HG02970 (cell line): Measurements from ENCODE around the gene DYRK1A.

Experiments
- ATAC-seq: cut with Tn5 transposase; IDR thresholded peaks from one replicate; pipeline ENCODE4 v1.9.1; 2021; ENCODE audit warnings: mild to moderate bottlenecking, moderate library complexity, moderate number of reproducible peaks; ENCODE audit not compliant: unreplicated experiment, low FRiP score

Gene DYRK1A

DNA sequence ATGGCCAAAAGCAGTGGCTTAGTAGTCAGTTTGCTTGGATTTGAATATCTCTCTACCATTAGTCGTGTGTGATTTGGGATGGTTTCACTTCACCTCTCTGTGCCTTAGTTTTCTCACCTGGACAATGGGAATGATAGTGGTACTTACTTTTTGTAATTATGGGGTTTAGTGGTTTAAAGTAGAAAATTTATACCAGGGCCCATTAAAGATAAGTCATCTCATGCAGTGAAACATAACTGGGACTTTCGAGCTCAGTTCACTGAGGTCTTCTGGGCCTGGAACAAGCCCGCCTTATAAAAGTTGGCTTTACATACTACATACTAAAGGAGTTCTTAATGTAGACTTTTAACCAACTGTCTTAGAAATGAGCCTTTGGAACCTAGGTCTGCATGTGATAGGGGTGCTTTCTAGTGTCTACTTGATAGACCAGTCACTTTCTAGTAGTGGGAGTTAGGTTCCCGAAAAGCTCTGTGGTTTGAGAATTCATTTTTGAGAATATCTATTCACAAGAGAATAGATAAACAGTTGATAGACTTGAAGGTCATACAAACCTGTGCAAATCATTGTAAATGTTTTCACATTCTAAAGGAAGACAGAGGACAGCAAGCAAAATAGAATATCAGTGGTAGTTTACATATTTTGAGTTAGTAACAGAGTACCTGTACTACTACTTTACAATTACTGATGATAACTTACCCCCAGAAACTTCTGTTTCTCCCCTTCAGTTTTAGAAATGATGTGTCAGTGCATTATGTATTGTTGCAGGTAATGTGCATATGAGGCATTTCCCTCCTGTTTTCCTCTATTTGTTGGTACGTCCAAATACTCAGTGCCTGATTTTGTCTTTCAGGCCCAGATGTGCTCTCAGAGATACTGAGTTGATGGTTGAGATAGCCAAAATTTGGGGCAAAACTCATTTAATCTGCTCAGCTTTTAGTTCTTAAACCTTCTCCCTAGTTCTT, 48.0 kb downstream of the DYRK1A start:
- no peak for ATAC-seq

DNA sequence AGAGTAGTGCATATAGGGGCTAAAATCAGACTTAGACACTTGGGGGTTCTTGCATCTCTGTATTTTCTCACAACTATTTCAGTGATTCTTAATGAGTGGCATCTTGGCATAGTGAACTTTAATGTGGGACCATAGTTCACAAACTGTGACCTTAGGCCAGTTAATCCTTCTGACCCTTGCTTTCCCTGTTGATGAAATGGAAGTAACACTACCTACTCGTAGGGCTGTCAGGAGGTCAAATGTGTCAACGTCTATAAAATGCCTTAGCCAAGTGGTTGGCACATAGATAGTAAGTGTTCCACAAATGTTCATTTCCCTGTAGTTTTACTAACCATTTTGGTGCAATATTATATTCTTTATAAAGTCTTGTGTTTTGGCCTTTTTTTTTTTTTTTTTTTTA, 49.4 kb downstream of the DYRK1A start:
- ATAC-seq, result no peak

DNA sequence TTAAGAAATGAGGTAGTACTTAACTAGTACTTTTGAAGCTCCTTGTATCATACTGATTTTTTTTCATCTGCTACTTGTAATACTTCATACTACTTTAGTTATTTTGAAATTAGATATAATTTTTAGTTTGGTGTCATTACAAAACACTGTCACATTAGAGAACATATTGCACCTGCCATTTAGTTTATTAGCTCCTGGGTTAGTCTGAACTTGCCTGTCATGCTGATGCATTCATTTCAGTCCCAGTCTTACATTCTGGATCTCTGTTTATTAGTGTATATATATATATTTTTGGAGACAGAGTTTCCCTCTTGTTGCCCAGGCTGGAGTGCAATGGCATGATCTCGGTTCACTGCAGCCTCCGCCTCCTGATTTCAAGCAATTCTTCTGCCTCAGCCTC, 50.3 kb downstream of the DYRK1A start:
- no peak for ATAC-seq

DNA sequence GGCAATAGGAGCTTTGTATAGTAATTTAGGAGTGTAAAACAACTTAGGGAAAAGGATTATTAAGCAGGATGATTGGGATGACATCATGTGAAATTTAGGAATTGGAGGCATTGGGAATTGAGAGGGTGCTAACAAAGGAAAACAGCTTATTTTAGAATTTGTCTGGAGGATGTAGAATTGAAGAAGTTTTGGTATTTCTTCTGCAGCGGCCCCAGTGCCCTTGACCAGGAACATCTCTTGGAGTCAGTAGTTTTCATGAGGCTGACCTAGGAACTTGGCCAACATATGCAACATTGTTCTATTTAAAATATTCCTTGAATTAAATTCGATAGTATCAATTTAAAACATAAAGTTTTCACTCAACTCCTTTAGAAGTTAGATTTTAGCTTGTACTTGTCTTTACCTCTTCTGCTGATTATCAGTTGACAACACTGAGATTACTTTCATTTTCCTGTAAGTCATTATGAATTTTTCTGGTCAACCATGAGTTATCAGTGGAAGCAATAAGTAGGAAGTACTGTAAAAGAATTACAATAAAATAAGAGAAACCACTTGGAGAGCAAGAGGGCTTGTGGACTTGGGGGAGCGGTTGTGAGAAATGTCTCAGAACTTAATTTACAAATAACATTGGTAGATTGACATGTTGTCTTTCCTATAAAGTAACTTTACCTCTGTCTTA, 52.8 kb downstream of the DYRK1A start:
- ATAC-seq, result no peak

DNA sequence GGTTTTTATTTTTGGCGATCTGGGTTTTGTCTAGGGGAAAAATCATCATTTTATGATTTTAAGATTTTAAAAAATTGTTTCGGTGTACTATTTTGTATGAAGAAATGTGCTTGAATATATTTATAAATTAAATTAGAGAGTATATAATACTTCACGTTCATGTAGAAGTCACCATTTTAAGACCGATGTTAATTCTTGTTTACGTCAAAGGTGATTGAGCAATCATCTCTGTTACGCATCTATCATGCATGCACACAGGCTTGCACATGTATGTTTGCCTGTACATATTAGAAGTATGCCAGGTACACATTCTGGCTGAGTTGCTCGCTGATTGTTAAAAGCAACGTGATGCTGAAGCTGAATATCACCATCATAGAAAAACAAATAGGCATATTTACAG, 54.7 kb downstream of the DYRK1A start:
- no peak for ATAC-seq

DNA sequence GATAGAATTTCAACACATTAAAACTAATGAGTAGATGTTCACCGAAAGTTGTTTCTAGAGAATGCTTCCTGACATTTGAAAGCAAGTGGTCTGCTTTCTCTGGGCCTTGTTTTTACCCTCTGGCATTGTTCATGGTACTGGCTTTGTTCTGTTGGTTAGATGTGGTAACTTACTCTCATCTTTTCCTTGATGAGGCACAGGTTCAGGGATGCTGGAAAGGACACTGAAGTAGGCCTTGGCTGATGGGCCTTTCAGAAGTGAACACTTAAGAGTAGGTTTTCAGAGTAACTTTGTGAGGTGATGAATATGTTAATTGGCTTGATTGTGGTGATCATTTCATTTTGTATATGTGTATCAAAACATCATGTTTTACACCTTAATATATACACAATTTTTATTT, 55.8 kb downstream of the DYRK1A start:
- ATAC-seq, result no peak

DNA sequence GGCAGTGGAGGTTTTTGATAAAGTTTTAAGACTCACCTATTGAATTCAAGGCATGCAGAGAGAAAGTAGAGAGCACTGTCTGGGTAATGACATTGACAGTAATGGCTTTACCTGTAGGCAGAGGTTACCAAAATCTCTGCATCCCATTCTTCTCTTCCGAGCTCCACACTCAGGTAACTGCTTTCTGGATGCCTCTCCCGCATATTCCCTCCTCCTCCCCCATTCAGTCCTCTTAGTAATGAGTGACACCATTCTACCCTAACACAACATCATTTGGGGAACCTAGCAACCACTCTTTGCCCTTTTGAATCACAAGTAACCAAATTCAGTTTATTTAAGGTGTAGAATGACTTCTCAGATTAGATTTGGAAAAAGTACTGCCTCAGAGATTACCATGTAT, 56.5 kb downstream of the DYRK1A start:
- ATAC-seq, result no peak

DNA sequence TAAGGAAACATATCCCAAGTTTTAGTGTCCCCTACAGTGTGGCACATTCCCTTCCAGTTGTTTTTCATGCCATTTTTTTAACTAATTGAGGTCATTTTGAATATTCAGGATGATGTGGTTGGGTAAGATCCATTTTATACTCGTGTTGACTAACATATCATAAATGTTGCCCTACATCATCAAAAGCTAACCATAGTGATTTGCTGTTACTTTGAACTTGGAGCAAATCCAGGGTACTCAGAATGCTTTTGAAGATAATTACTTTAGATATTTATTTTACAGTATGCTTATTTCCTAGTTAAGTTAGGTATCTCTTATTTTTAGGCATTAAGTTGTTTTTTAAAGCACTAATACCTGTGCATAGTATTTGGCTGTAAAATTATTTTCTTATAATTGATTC, 57.8 kb downstream of the DYRK1A start:
- no peak for ATAC-seq

DNA sequence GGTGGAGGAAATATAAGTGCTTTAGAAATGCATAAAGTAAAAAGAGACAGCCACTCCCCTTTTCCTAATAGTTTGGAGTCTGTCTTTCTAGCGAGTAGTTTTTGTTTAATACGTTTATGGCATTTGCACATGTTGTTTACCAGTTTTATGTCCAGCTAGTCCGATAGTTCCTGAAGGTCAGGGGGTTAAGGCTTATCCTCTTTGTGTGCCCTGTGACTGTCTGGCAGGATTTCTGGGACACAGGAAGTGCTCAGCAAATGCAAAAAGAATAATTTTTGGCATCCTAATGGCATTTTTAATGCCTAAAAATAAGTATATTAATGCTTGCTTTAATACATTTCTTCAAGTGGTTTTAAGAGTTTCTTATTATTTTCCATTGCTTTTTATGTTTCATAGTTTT, 58.4 kb downstream of the DYRK1A start:
- no peak for ATAC-seq

DNA sequence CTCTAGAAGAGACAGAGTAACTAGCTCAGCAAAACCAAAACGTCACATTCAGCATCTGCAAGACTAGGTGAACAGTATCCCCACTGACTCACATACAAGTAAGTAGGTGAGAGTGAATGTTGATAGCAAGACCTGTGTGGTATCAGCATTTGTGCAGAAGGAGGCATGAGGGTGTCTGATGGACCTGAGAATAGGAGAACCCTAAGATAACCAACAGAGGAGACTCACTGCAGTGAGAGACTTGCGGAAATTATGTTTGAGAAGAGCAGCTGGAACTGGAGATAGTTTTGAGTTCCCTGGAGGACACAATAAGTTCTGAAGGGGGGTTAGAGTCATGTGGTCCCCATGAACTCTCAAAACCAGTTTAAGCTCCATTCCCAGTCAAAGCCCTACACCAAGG, 59.1 kb downstream of the DYRK1A start:
- ATAC-seq, result no peak

DNA sequence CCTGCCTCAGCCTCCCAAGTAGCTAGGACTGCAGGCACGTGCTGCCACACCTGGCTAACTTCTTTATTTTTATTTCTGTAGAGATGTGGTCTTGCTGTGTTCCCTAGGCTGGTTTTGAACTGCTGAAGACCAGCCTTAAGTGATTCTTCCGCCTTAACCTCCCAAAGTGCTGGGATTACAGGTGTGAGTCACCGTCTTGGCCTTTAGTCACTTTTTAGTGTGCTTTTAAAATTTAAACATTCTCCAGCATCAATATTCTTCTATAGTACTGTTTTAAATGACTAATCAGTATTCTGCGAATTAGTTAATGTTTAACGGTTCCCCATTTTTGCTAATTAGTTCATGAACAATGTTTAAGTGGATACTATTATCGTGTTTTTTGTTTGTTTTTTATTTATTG, 60.6 kb downstream of the DYRK1A start:
- no peak for ATAC-seq

DNA sequence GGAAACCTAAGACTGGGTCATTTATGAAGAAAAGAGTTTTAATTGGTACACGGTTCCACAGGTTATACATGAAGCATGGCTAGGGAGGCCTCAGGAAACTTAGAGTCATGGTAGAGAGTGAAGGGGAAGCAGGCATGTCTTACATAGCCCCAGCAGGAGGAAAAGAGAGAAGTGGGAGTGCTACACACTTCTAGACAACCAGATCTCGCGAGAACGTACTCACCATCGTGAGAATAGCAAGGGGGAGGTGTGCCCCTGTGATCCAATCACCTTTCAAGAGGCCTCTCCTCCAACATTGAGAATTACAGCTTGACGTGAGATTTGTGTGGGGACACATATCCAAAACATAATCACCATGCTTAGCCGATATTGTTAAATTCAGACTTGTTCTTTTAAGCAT, 62.8 kb downstream of the DYRK1A start:
- no peak for ATAC-seq

DNA sequence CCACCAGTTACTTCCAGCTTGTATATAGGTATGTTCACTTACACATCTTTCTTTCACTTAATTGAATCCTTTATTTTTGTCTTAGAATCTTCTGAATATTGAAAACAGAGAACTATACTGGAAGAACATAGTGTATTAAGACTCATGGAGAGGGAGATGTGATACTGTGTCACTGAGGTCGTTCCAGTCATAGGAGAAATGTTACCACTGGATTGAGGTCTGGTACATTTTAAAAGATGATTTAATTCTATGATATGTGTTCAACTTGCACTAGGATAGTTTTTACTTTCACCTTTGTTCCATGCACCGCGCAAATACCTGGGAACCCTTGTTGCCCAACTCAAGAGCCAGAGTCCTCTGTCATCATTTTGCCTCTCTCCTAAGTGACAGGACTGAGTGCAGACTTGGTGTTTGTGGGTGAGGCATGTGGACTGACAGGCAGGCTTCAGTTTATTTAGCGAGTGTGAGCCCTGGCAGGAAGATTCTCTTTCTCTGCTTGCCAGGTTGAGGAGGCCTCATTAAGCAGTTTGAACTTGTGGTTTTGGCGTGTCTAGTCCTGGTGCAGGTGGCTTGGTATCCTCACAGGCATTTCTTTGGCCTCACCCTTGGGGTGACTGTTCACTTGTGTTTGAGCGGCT, 63.7 kb downstream of the DYRK1A start:
- ATAC-seq, result no peak

DNA sequence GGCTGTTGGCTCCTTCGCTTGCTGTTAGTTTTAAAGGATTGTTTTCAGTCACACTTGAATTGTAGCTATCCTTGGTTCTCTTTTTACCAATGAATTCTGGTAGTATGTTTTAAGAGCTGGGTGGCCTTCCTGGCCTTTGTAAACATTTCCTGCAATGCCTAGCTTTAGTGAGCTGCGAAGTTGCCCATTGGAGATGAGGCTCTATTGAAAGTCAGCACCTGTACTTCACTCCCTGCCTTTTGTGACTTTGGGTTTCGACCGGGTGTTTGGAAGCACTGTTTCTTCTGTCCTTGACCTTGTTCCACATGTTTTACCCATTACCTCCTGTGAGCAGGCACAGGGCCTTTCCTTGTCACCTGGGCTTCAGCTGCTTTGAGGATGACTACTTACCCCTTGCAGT, 64.7 kb downstream of the DYRK1A start:
- no peak for ATAC-seq

DNA sequence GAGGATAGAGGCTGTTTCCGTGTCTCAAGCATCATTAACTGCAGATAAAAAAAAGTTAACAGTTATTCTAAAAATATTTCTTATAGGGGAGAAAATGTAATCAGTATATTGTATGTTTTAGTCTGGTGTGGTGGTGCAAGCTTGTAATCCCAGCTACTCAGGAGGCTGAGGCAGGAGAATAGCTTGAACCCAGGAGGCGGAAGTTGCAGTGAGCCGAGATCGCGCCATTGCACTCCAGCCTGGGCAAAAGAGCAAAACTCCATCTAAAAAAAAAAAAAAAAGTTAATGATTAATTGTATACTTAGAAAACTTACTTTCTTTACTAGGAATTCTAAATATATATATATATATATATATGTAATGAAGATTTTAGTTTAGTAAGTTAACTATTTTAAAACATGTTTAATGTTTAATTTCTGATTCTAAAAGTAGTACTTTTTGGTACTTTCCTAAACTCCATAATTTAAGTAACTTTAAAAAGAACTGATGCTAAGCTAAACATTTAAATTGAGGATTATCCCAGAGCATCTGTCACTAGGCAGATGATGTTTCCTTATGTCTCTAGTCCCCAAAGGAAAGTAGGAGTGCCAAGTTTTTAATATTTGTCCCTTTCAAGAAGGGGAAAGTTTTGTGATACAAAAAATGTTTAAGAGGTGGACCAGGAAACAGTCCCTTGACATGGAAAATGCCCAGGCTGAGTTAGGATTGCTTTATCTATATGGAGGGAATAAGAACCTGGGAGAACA, 66.3 kb downstream of the DYRK1A start:
- ATAC-seq, result no peak

DNA sequence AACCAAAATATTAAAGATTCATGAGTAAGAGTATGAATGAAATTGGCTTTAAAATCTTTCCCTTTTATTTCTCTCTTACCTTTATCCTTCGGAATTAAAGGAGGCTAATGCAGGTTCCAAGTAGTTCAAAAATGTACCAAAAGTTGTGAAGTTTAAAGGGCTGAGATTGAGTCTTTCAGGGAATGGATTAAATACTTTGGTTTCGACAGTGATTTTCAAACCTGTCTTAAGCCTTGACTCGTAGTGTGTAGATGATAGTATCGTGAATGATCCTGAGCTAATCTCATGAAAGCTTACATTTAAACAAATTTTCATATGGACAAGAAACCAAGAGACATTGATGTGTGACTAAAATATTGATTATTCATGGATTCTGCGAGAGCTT, 66.9 kb downstream of the DYRK1A start:
- ATAC-seq, result no peak

DNA sequence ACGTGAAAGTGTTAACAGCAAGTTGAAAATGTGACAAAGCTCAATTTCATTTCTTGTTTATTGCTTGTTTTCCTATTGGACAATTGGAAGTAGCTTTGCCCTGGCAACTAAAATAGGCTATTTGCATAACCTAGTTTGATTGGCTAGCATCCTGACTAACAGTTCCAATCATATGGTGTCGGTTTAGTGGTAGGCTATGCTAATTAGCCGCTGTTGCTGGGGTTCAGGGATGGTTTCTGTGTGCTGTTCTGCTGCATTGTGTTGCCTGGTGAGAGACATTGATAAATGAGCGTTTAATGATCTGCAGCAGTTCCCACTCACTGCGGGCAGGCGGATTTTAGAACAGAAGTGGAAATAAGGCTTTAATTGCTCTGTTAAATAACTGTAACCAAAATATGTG, 68.5 kb downstream of the DYRK1A start:
- no peak for ATAC-seq

DNA sequence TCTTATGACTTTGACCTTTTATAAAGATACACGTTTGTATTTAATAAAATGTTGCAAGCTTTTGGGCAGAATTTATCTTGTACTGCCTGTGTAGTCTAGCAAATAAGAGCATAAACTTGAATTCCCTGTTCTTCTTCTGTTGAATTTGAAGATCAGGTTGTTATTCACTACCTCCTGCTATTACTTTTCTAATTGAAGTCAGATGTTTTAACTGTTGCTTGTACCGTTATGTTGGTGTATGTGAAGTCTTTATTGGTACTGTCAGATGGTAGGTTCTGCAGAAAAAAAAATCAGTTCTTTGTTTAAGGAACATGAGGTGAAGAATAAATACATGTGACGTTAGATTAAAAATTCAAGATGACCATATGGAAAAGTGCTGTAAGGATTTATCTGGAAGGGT, 69.1 kb downstream of the DYRK1A start:
- no peak for ATAC-seq

DNA sequence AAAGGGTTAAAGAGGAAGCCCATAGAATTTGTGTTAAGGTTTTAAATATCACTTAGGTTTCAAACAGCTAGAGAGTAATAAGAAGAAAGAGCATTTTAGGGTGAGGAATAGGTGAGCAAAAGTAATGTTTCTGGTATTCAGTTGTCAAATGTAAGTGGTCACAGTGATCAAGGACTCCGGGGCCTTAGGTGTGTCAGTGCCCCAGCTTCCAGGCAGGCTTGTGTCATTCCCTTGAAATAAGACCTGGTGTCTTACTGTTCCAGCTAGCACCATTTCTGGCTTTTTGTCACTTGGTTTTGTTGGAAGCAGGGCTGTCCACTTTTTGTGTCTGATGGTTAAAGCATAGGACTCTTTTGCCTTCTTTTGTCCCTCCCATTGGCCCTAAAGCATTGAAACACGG, 69.6 kb downstream of the DYRK1A start:
- no peak for ATAC-seq

DNA sequence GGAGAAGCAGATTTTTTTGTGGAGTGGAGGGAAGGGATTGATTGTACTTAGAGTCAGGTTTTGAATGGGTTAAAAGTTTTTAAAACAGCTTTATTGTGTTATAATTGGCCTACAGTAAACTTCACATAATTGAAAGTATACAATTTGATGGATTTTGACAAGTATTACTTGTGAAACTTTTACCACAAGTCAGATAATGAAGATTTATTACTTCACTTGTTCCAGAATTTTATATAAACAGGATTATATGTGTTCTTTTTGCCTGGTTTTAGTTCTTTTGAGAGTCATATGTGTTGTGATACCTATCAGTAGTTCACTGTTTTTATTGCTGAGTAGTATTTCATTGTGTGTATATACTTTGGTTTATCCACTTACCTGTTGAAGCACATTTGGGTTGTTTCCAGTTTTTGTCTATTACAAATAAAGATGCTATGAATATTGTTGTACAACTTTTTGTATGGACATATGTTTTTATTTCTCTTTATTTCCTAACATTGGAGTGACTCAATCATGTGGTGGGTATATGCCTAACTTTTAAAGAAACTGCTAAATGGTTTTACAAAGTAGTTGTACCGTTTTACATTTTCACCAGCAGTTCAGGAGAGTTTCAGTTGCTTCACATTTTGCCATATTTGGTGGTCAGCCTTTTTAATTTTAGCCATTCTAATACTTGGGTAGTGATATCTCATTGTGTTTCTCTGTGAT, 71.0 kb downstream of the DYRK1A start:
- ATAC-seq, result no peak
